ENCODE data around the gene TEKTIP1.
A peak's percentile ranks its signal among the peaks of the same experiment; 100 is the strongest.

Gene TEKTIP1

DNA sequence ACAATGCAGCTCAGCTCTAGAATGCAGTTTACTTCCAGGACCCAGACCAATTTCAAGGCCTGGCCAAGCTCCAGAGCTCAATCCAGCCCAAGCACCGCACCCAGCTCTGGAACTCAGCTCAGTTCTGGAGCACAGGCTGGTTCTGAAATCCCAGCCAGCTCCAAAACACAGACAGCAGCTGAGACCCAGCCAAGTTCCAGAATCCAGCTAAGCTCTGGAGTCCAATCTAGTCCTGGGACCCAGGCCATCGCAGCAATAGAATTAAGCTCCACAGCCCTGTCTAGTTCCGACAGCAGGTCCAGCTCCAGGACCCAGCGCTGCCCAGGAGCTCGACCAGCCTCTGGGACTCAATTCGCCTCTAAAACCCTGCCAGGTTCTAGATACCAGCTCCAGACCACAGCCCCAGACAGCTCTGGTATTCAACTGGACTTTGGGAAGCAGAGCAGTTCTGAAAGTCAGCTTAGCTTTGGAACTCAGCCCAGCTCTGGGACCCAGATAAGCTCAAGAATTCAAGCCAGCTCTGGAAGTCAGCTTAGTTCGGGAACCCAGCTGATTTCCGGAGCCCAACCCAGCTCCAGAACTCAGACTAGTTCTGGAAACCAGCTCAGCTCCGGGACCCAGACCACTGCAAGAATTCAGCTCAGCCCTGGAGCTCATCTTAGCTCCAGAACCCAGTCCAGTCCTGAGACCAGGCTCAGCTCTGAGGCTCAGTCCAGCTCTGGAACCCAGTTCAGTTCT lies 53.1 kb downstream of the TEKTIP1 start:
- no peak overlapping the region for H3K4me3 ChIP-seq (ENCODE audit: low read length)

DNA sequence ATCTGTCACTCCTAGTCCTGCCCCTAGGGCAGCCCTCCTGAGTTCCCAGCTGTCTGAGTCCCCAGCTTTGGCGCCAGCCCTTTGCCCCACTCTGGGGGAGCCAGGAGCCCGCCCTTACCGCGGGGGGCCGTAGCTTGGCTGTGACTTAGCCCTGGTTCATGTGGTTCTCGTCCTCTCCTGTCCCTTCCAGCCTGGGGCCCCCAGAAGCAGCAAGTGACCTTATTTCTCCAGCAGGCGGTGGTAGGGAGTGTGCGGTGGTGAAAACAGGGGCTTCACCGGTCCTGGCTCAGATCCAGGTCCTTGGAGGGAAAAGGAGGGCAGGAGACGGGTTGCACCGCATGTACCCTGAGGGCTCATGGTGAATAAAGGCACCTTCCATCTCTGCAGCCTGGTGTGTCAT lies 54.2 kb downstream of the TEKTIP1 start:
- TF ChIP-seq CTCF (conservative IDR thresholded peaks at IDR 0.05; ENCODE audit: low read depth, low read length), result peak; percentile 25

More for the DNA sequence above, 53.1 kb downstream of the TEKTIP1 start:
- no peak for DNase-seq (ENCODE audit: low read depth)
- TF ChIP-seq CTCF (conservative IDR thresholded peaks at IDR 0.05; ENCODE audit: low read depth, low read length), result no peak

More for the DNA sequence above, 54.2 kb downstream of the TEKTIP1 start:
- no peak for DNase-seq (ENCODE audit: low read depth)
- H3K4me3 ChIP-seq (ENCODE audit: low read length), result no peak overlapping the region

All from retinal pigment epithelial cell (primary cell).